Activated CD8-positive, alpha-beta memory T cell treated with anti-CD3 and anti-CD28 coated beads for 24 hours (primary cell): ENCODE measurements around the gene KRTAP12-1.
A peak's percentile ranks its signal among the peaks of the same experiment; 100 is the strongest.
"Not testable (repeated sequence)": the region's sequence is repeated elsewhere in the genome, so short reads cannot be mapped to it uniquely, and the experiment has no call there.

Experiments used
- DNase-seq: peaks from one replicate; pipeline ENCODE4 v3.0.0-alpha.2; 2020

KRTAP12-1 gene

DNA sequence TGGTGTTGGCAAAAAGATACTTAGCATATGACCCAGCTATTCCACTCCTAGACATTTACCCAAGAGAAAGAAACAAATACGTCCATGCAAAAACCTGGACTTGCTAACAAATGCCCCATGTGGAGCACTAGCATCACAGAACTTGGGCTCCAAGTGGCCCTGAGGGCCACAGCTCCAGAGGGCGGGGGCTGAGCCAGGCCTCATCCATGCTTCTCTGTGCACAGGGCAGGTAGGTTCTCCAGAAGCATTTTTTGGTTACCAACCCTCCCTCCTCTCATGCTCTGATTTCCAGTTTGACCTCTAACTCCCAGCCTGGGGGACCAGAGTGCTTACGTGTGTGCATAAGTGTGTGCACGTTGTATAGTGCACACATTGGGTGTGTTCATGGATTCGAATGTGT is 17.3 kb downstream of the KRTAP12-1 start:
- peak; percentile 33 for DNase-seq

DNA sequence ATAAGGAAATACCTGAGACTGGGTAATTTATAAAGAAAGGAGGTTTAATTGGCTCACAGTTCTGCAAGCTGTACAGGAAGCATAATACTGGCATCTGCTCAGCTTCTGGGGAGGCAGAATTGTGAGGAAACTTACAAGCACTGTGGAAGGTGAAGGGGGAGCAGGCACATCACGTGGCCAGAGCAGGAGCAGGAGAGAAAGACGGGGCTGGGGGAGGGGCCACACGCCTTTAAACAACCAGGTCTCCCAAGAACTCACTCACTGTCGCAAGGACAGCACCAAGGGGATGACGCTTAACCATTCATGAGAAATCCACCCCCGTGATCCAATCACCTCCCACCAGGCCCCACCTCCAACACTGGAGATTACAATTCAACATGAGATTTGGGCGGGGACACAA is 20.4 kb downstream of the KRTAP12-1 start:
- DNase-seq = not testable (repeated sequence)

GRCh38 chr21:44658913-44659595 is 22.9 kb downstream of the KRTAP12-1 start:
- DNase-seq = peak; percentile 44

DNA sequence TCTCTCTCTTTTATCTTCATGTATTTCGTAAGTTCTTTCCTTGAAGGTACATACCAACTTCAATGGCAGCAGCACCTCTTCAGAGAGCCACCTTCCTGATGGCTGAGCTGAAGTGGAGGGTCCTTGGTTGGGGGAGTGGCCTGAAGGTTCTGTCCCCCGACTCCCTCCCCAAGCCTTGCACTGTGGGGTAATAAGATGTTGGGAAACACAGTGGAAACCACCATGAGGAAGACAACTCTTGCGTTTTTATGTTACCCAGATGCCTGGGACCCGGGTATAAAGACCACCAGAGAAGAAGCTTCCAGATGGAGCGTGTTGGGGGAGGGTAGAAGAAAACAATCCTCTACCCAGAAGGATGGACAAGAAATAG is 23.4 kb downstream of the KRTAP12-1 start:
- DNase-seq = no peak

GRCh38 chr21:44657635-44658540 is 24.1 kb downstream of the KRTAP12-1 start, which contains the start of gene KRTAP12-3:
TSS of gene KRTAP12-3 (plus strand) at chr21:44657932. CDS start at chr21:44657980, 48 bp downstream.
- no peak for DNase-seq

DNA sequence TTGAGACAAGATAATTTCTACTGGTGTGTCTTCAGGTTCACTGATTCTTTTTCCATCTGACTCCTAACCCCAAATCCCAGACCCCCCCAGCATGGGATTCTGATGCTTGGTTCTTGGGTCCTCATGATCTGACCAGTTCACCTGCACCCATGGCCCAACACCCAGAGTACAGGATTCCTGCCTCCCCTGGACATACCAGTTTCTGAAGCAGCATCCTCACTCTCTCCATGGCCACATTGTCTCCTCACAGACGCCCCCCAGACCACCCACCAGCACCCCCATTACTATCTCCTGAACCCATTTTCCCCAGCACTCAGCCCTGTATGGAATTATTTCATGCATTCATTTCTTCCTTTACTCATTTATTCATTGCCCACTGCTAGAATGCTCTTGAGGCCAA is 25.1 kb downstream of the KRTAP12-1 start:
- DNase-seq = no peak

GRCh38 chr21:44654576-44655175 is 27.3 kb downstream of the KRTAP12-1 start, which contains the start of gene KRTAP12-4:
TSS of gene KRTAP12-4 (minus strand) at chr21:44654659. CDS start at chr21:44654614, 45 bp downstream.
- DNase-seq = no peak

GRCh38 chr21:44653656-44654575 is 28.0 kb downstream of the KRTAP12-1 start:
- no peak for DNase-seq

- no peak for DNase-seq
Observed at GRCh38 chr21:44653123-44653522, 28.8 kb downstream of the KRTAP12-1 start.

GRCh38 chr21:44650973-44651675 is 30.8 kb downstream of the KRTAP12-1 start:
- DNase-seq = no peak

- DNase-seq = no peak
Observed at GRCh38 chr21:44650265-44650972, 31.5 kb downstream of the KRTAP12-1 start.

DNA sequence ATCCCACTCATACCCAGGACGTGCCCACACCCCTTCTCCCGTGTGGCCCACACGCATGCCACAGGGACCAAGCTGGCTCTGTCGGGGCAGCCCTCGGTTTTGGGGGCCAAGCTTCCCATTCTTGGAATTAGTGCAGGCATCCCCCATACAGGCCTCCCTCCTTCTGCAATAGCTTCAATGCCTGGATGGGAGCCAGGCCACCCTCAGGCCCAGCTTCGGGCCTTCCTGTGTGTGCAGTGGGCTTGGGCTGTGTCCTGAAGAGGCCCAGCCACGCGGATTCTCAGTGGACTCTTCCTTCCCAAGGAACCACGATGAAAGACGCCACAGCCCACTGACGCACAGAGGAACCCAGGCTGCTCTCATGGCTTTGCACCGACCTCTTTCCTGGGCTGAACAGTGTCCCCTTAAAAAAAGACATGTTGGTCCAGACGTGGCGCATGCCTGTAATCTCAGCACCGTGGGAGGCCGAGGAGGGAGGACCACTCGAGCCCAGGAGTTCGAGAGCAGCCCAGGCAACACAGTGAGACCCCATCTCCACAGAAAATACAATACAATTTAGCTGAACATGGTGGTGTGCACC is 32.4 kb downstream of the KRTAP12-1 start:
- DNase-seq = no peak

DNA sequence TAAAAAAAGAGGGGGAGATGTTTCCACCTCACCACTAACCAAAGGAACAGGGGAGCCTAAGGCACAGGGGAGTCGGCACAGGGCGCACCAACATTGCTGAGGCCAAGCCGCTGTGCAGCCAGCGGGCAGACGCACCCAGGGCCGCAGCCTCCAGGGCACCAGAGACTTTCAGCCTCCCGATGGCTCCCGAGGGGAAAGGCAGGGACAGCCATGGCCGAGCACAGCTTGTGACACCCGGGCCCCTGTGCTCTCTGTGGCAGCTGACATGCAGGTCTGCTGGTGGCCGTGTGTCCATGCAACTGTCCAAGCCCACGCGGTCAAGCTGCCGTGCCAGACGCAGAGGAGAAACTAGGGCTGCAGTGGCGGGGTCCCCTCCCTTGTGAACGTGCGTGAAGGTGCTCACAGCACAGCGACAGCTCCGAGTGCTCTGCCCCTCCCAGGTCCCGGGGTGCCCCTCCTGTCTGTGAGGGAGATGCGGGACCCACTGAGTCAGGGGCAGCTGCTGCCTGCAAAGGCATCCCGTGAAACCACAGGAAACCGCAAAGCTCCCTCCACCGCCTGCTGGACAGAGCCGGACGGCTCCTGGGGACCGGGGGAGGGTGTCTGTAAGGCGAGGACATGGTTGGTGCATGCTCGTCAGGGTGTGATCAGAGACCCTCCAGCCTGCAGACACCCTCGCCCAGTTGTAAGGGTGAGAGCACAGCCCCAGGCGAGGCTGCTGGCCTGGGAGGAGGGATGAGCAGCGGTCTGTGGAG is 33.2 kb downstream of the KRTAP12-1 start:
- no peak for DNase-seq

DNA sequence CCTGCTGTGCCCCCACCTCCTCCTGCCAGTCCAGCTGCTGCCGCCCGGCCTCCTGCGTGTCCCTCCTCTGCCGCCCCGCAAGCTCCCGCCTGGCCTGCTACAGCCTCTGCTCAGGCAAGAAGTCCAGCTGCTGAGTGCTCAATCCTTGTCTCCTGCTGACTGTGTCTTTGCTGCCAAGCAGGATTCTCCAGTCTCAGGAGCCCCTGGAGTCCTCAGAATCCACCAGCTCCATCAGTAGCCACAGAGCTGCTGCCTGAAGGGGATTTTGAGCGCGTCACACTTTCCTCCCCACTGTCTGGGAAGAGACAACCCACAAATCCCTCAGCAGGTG is 34.8 kb downstream of the KRTAP12-1 start:
- DNase-seq = no peak

GRCh38 chr21:44646366-44647221 is 35.4 kb downstream of the KRTAP12-1 start, which contains the start of gene KRTAP10-11:
TSS of gene KRTAP10-11 (plus strand) at chr21:44646414. CDS start at chr21:44646459, 45 bp downstream.
- DNase-seq = not testable (repeated sequence)

DNA sequence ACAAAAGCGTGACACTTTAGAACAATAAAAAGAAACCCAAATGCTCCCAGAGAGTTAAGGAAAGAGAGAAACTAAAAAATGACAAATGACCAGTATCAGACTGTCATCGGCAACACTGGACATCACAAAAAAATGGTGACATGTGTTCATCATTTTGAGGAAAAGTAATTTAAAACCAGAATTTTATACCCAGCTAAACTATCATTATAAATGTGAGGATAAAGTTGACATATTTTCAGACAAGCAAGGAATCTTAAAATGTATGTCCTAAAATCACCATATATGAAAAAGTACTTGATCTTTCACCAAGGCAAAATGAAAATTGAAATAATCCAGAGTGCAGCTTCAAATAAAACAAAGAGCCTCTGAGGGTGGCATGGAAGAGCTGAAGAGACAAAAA is 37.1 kb downstream of the KRTAP12-1 start:
- no peak for DNase-seq

DNA sequence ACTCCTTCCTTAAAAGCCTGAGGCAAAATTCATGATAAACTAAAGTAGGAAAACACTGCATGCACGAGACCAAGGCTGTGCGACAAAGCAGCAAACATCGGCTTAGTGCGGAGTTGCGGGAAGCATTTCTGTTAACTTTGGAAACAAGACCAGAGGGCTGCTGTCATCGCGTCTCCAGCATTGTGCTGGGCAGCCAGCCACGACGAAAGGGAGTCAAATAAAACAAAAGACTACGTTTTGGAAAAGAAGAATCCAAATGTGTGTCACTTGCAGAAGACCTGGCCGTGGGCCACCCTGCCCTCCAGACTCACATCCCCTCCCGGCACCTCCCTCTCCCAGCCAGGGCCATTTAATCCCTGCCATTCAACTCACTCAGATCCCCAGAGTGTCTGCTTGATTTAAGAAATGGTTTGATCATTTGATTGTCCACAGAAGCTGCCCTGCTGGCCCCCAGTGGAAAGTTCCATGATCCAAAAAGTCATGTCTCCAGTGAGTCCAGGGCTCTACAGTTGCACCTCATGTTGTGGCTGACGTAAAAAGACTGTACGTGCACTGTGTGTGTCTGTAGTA is 38.1 kb downstream of the KRTAP12-1 start:
- DNase-seq = no peak

DNA sequence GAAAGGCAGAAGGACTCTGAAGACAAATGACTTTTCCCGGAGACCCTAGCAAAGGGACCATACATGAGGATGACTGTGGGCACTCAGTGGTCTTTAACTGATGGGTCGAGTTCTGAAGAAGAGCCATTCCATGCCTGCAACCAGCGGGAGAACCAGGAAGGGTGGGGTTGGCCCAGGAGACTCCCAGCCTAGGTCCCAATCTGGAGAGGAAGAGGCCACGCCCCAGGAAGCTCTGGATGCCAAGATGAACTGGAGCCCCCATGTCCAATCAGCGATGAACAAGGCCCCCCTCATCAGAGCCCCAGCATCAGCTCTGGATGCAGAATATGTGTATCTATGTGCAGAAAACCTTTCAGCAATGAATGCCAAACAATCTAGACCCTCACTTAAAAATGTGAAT is 41.2 kb downstream of the KRTAP12-1 start:
- no peak for DNase-seq

GRCh38 chr21:44639331-44639655 is 42.7 kb downstream of the KRTAP12-1 start:
- DNase-seq = no peak
